22Rv1 (cell line): ENCODE data around the gene SAMD11.

Source experiments
- CTCF ChIP-seq: fragments of 450-650 bp; IDR thresholded peaks from 2 replicates; pipeline ENCODE4 v1.5.1; 2017; ENCODE audit warnings: mild to moderate bottlenecking
- ZFX ChIP-seq: fragments of 450-650 bp; IDR thresholded peaks from 2 replicates; pipeline ENCODE4 v1.6.1; 2017; ENCODE audit warnings: antibody characterized with exemption, borderline replicate concordance

GRCh38 chr1:952603-953002 lies 28.9 kb downstream of the SAMD11 start:
- no peak for TF ChIP-seq CTCF
- TF ChIP-seq ZFX, result no peak
